ENCODE measurements around the gene PLEKHH3. TPM values are rescaled to one million over a fixed set of nuclear protein-coding genes. Genes with fewer than 3 reads are reported as not detected.
A peak's percentile ranks its signal among the peaks of the same experiment; 100 is the strongest.

The PLEKHH3 gene
- polyA plus RNA-seq, 1 experiment: 9.1 TPM

- POLR2A ChIA-PET: interaction anchor here (0.6 kb wide), 1 partner anchor 104 kb away, joined by 3 read pairs; no protein-coding TSS in a partner anchor
- Histone ChIP-seq H3K36me3 (ENCODE audit: control insufficient read depth, insufficient read depth, low read length) (peaks cover 19% of the 10 kb centered on the region), H3K4me3 (ENCODE audit: low read depth, low read length) (peak overlapping the region; percentile 66), H3K27me3 (ENCODE audit: control insufficient read depth, insufficient read depth, low read length) (no peaks in the 10 kb centered on the region)
- TF ChIP-seq CTCF (IDR thresholded peaks at IDR 0.05; ENCODE audit: insufficient read depth, low read depth, low read length): no peak
- CTCF ChIA-PET: interaction anchor here (0.6 to 3.3 kb wide), 6 partner anchors 19 to 496 kb away, joined by 3 to 25 read pairs (median 3); partner anchors contain the start of genes PSMC3IP and TUBG2
- no peak for DNase-seq (ENCODE audit: low read depth)
These were observed 6.1 kb upstream of the PLEKHH3 start for GRCh38 chr17:42682722-42683403.

GRCh38 chr17:42681976-42682721 is 5.4 kb upstream of the PLEKHH3 start, which contains the start of gene CNTNAP1:
Gene CNTNAP1, plus strand, starts transcription at chr17:42682531. Its CDS starts 299 bp downstream, at chr17:42682830.
- H3K27me3 ChIP-seq (ENCODE audit: control insufficient read depth, insufficient read depth, low read length): no peaks in the 10 kb centered on the region
- H3K4me3 ChIP-seq (ENCODE audit: low read depth, low read length): peak within 1 kb of the TSS; percentile 66
- TF ChIP-seq CTCF (IDR thresholded peaks at IDR 0.05; ENCODE audit: insufficient read depth, low read depth, low read length): no peak
- DNase-seq (ENCODE audit: low read depth): no peak
- ChIA-PET POLR2A (interaction anchor here (0.6 kb wide), 1 partner anchor 104 kb away, joined by 3 read pairs; no protein-coding TSS in a partner anchor), CTCF (interaction anchor here (1.0 to 3.3 kb wide), 2 partner anchors 20 to 104 kb away, joined by 3 to 25 read pairs; partner anchors contain the start of gene PSMC3IP)
- peaks cover 13% of the 10 kb centered on the region for H3K36me3 ChIP-seq (ENCODE audit: control insufficient read depth, insufficient read depth, low read length)

GRCh38 chr17:42680331-42680808 is 3.6 kb upstream of the PLEKHH3 start:
- Histone ChIP-seq H3K4me3 (ENCODE audit: low read depth, low read length) (peak overlapping the region; percentile 34), H3K27me3 (ENCODE audit: control insufficient read depth, insufficient read depth, low read length) (no peaks in the 10 kb centered on the region), H3K36me3 (ENCODE audit: control insufficient read depth, insufficient read depth, low read length) (peaks cover 6% of the 10 kb centered on the region)
- ChIA-PET CTCF (interaction anchor here (0.6 to 4.0 kb wide), 20 partner anchors 9 to 717 kb away, joined by 3 to 56 read pairs (median 4); partner anchors contain the start of genes NAGLU, PSMC3IP, RETREG3 and TUBG1), POLR2A (no interaction called here)
- TF ChIP-seq CTCF (IDR thresholded peaks at IDR 0.05; ENCODE audit: insufficient read depth, low read depth, low read length): no peak
- no peak for DNase-seq (ENCODE audit: low read depth)

- POLR2A ChIA-PET: no interaction called here
- CTCF ChIA-PET: interaction anchor here (0.6 to 4.0 kb wide), 29 partner anchors 8 to 716 kb away, joined by 3 to 56 read pairs (median 3); partner anchors contain the start of genes NAGLU, PSMC3IP, RETREG3 and STAT3
- Histone ChIP-seq H3K36me3 (ENCODE audit: control insufficient read depth, insufficient read depth, low read length) (peaks cover 1% of the 10 kb centered on the region), H3K27me3 (ENCODE audit: control insufficient read depth, insufficient read depth, low read length) (no peaks in the 10 kb centered on the region), H3K4me3 (ENCODE audit: low read depth, low read length) (peak overlapping the region; percentile 34)
- peak; percentile 48 for TF ChIP-seq CTCF (IDR thresholded peaks at IDR 0.05; ENCODE audit: insufficient read depth, low read depth, low read length)
- no peak for DNase-seq (ENCODE audit: low read depth)
These were observed 2.9 kb upstream of the PLEKHH3 start for GRCh38 chr17:42679492-42680330.
